GM21515 (cell line): ENCODE data around the gene BRD4.

ENCODE experiments used
- ATAC-seq: cut with Tn5 transposase; IDR thresholded peaks from one replicate; pipeline ENCODE4 v1.9.1; 2021; ENCODE audit not compliant: unreplicated experiment

Gene BRD4

DNA sequence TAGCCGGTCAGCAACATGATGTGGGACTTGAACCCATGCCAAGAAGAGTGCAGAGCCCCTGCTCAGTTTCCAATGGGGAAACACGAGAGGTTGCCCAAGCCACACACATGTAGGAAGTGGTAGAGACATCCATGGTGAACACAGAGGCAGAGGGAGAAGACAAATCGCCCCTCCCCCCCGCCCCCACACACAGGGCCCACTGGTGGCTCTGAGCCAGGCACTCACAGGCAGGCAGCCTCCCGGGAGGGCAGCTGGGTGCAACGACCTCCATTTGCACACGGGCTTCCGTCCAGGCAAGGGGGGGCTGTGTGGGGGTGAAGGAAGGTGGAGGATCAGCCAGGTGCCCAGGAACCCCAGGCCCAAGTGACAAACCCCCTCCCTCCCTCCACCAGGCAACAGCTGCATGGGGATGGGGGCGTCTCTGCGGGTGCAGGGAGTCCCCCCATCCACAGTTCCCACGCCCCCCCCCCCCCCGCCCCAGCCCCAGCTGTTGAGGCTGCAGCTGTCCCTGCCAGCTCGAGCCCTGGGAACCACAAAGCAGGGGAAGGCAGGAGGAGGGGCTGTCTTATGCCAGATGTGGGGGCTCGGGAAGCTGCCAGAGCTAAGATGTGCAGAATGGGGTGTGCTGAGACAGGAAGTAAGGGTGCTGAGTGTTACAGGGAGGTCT lies 134.9 kb downstream of the BRD4 start:
- ATAC-seq: no peak

DNA sequence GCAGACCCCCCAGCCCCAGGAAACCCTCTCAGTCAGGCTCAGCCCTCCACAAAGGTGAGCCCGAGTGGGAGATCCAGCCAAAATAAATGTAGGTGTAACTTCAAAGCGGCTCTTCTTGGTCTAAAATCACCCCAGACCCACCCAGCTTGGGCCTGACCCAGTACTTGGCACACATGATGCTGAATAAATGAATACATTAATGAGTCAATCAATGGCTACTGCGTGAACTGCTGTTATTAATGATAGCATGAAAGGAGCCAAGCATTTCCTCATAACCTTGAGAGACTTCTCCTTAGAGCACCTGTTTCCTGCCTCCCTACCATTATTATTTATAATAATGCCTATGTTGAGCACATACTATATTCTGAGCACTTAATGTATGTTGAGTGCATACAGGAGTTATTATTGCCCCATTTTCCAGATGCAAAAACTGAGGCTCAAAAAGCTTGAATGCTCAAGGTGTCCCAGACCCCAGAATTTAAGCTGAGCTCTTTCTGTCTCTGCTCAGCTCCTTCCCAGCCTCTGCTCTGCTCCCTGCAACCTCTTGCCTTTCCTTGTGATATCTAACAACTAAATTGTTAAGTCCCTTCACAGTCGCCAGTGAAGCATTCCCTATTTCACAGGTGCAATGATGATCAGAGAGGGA lies 135.9 kb downstream of the BRD4 start:
- ATAC-seq: no peak

DNA sequence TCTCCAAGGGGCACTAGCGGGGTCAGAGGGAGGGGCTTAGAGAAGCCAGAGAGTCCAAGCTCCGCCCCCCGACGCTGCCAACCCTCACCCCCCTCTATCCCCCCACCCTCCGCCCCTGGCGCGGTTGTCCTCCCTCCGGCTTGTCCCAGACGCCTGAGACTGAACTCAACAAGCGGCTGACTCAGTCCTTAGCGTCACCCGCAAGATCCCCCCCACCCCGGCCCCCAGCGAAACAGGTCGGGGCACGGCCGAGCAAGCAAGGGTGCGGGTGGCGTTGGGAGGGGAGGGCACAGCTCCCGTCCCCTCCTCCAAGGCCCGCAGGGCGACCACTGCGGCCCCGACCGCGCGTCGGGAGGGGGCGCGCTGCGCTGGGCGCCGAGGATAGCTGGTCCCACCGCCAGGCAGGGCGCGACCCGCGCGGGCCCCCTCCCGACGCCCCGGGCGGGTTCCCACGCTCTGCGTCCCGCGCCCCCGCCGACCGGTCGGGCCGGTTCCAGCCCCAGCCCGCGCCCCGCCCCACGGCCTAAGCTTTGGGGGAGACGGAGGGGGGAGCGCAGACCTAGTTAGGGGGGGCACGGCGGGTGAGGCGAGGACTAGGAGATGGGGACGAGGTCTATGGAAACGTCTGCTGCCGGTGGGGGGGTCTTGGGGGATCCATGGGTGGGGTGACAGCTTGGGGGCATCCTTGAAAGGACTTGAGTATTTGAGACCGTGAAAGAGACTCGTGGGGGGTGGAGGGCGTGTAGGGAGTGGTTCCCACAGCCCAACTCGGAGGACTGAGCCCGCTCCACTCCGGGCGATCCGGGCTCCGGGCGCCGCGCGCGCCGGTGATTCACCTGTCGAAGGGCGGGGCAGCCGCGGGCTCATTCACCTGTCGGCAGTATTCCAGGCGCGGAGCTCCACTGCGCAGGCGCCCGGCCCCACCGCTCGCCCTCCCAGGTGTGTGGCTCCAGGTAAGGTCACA lies 136.7 kb downstream of the BRD4 start:
- no peak for ATAC-seq

DNA sequence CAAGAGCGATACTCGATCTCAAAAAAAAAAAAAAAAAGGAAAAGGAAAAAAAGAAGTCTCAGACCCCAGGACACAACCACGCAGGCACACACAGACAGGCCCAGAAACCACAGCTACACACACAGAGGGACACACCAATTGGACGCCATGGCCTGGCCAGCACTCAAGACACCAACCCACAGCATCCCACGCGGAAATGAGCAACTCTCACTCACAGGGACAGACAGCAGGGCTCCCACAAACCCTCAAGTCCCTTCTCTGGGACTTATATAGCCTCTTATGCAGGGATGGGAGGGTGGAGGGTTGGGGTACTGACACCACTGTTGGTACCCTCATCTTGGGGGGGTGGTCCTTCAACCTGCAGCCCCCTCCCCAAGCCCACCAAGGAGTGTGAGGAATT lies 137.4 kb downstream of the BRD4 start:
- no peak for ATAC-seq

DNA sequence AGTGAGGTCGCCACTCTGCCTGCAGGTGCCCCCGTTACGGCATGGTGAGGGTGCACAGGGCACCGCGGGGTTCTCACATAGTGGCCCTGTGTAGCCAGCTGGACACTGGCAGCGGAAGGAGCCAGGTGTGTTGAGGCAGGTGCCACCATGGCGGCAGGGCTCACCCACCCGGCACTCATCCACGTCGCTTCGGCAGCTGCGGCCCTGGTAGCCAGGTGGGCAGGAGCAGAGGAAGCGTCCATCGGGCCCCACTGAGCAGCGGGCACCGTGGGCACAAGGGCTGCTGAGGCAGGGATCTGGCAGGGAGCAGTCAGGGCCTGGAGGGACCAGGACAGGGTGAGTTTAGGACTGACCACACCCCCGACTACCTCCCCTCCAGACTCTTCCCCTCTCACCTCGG lies 140.4 kb downstream of the BRD4 start:
- no peak for ATAC-seq

DNA sequence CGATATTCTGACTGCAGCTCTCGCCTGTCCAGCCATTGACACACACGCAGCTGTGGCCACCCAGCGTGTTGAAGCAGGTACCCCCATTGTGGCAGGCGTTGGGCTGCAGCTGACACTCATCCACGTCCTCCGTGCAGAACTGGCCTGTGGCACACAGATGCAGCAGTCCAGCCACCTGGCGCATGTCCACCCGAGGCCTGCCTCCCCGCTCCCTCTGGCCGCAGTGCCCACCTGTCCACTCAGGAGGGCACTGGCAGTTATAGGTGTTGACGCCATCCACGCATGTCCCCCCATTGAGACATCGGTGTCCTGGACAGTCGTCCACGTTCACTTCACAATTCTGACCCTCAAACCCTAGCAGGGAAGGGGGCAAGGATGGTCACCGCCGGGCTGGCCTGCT lies 140.8 kb downstream of the BRD4 start:
- no peak for ATAC-seq

DNA sequence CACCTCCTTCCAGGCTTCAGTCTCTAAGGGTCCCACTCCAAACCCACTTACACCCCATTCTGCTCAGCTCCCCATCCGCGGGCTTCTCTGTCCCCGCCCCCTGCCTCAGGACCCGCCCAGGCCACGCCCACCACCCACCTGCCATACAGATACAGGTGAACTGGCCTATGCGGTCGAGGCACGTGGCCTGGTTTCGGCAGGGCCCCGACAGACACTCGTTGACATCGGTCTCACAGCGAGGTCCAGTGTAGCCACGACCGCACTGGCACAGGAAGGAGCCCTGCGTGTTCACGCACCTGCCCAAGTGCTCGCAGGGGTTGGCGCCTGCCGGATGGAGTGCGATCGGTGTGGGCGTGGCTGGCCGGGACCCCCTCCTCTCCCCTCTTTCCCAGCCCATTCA lies 143.5 kb downstream of the BRD4 start:
- ATAC-seq: no peak

DNA sequence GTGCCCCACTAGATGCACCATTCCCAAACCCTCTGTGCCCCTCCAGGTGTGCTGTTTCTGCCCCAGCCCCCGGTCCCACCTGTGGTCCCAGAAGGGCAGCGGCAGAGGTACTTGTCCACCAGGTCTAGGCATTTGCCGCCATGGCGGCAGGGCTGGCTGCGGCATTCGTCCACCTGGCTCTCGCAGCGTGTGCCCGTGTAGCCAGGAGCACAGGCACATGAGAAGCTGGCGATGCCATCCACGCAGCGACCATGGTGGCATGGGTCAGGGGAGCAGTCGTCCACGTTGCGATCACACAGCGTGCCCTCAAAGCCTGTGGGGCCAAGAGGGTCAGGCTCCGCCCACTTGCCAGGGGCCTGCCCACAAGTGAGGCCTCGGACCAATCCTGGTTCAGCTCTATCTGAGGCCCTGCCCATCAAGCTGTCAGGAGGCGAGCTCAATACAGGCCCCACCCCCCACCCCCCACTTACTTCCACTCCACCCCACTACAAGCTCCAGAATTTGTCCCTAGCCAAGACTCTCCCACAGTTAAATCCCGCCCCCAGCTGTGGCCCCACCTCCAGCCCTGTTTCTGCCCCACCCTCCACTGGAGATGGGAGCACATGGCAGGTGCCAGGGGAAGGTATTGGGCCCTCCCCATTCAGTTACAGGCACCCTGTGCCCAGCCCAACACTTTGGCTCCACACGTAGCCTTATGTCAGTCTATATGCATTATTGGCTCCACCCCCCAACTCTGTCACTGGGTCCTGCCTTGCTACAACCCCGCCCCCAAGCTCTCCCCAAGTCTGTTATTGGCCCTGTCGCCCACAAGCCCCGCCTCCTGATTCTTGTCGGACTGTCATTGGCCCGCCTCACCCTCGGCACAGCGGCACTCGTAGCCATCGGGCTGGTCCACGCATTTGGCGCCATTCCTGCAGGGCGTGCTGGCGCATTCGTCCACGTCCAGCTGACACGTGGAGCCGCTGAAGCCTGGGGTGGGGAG lies 145.0 kb downstream of the BRD4 start:
- ATAC-seq: no peak
